HG03432 (cell line): ENCODE data around the gene AHNAK.
"Not testable (repeated sequence)": the region's sequence is repeated elsewhere in the genome, so short reads cannot be mapped to it uniquely, and the experiment has no call there.

Experiments
- ATAC-seq: cut with Tn5 transposase; IDR thresholded peaks from one replicate; pipeline ENCODE4 v1.9.1; 2021; ENCODE audit warnings: mild to moderate bottlenecking, moderate library complexity; ENCODE audit not compliant: unreplicated experiment

Gene AHNAK

GRCh38 chr11:62461740-62462507, 84.7 kb downstream of the AHNAK start:
- ATAC-seq, result no peak

GRCh38 chr11:62459080-62459479, 87.5 kb downstream of the AHNAK start:
- ATAC-seq, result no peak

- ATAC-seq, result no peak
Measured at GRCh38 chr11:62458212-62459002, 88.2 kb downstream of the AHNAK start.

- ATAC-seq, result no peak
Measured at GRCh38 chr11:62457478-62457877, 89.1 kb downstream of the AHNAK start.

GRCh38 chr11:62456630-62457029, 90.0 kb downstream of the AHNAK start:
- no peak for ATAC-seq

GRCh38 chr11:62452839-62453468, 93.7 kb downstream of the AHNAK start:
- ATAC-seq, result no peak

GRCh38 chr11:62452261-62452660, 94.3 kb downstream of the AHNAK start:
- ATAC-seq, result no peak

- no peak for ATAC-seq
Measured at GRCh38 chr11:62451241-62451621, 95.4 kb downstream of the AHNAK start.

GRCh38 chr11:62450543-62451240, 95.9 kb downstream of the AHNAK start:
- no peak for ATAC-seq

- ATAC-seq, result not testable (repeated sequence)
Measured at GRCh38 chr11:62449912-62450311, 96.7 kb downstream of the AHNAK start.

GRCh38 chr11:62449451-62449851, 97.2 kb downstream of the AHNAK start:
- ATAC-seq, result no peak

- ATAC-seq, result no peak
Measured at GRCh38 chr11:62446091-62446490, 100.5 kb downstream of the AHNAK start.

- no peak for ATAC-seq
Measured at GRCh38 chr11:62445314-62445740, 101.3 kb downstream of the AHNAK start.

GRCh38 chr11:62444835-62445234, 101.8 kb downstream of the AHNAK start:
- ATAC-seq, result no peak

- no peak for ATAC-seq
Measured at GRCh38 chr11:62444236-62444833, 102.3 kb downstream of the AHNAK start.

- no peak for ATAC-seq
Measured at GRCh38 chr11:62443390-62444235, 103.0 kb downstream of the AHNAK start.

GRCh38 chr11:62439785-62440602, 106.6 kb downstream of the AHNAK start:
- no peak for ATAC-seq

GRCh38 chr11:62438641-62439040, 108.0 kb downstream of the AHNAK start:
- ATAC-seq, result no peak

- ATAC-seq, result no peak
Measured at GRCh38 chr11:62437616-62438015, 109.0 kb downstream of the AHNAK start.
